Colon (tissue), 2 donors: ENCODE results near the gene HAAO.

Experiments used
- FAIRE-seq: peaks from 2 replicates; lab custom pipeline; 2012; peaks lifted over from hg19 to GRCh38; lab: Jason Lieb, UNC
- donor health status: control.
- donor health status: control.

Gene HAAO

DNA sequence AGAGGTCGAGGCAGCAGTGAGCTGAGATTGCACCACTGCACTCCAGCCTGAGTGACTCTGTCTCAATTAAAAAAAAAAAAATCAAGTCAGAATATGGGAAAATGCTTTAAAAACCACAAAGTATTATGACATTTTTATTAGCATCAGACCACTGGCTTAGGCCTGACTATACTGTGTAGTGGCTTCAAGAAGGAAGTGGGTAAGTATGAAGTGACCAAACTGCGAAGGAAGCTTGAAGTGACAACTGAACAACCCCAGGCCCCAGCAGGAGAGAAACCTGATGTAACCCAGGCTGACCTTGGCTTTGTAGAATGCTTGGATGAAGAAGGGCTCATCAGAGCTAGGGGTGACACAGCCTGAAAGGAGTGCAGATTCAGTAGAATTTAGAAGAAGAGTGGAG is 21.4 kb upstream of the HAAO start:
- no peak for FAIRE-seq

GRCh38 chr2:42812899-42813479 is 20.6 kb upstream of the HAAO start:
- FAIRE-seq, result no peak

- FAIRE-seq, result no peak
Observed at GRCh38 chr2:42810971-42811811, 18.8 kb upstream of the HAAO start.

GRCh38 chr2:42810121-42810970 is 18.0 kb upstream of the HAAO start:
- no peak for FAIRE-seq

GRCh38 chr2:42809819-42810120 is 17.4 kb upstream of the HAAO start:
- FAIRE-seq, result no peak

DNA sequence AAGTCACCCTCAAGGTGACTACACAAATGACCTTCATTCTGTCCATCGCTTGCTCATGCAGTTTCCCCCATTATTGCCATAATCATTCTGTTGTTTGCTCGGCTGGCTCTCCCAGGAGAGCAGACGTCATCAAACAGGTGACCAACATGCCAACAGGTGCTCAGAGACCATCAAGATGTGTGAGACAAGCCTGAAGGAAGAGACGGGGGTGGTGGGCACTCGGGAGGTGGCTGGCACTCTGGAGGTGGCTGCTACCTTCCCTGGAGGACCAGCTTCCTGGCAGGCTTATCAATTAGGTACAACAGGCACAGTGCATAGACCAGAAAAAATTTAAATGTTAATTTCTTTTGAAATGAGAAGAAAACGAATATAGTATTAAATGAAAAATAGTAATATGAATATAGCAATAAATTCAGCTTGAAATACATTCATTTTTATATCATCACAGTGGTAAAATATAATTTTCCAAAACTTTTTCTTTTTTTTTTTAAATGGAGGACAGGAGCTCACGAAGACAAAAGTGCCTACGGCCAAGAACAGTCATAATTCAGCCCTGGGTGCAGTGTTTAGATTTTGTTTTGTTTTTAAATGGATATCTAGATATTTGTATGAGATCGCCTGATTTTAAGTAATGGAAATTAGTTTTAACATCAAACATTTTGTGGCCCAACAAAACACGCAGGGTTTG is 16.9 kb upstream of the HAAO start:
- no peak for FAIRE-seq

- no peak for FAIRE-seq
Observed at GRCh38 chr2:42808301-42808700, 15.9 kb upstream of the HAAO start.

DNA sequence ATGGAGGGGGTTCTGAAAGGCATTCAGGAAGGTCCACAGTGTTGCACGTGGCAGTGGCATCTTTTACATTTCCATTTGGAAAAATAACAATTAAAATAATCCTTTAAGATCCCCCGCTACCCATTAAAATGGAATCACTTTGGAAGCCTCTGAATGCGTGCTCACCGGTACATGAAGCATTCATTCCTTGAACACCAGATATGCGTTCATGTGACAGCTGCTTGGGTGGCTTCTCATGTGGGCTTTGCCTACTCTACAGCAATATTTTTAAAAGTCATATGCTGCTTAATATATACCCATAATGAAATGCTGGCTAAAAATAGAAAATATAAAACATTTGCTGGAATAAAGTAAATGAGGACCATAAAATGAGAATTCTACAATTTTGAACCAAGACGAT is 14.4 kb upstream of the HAAO start:
- FAIRE-seq, result no peak

DNA sequence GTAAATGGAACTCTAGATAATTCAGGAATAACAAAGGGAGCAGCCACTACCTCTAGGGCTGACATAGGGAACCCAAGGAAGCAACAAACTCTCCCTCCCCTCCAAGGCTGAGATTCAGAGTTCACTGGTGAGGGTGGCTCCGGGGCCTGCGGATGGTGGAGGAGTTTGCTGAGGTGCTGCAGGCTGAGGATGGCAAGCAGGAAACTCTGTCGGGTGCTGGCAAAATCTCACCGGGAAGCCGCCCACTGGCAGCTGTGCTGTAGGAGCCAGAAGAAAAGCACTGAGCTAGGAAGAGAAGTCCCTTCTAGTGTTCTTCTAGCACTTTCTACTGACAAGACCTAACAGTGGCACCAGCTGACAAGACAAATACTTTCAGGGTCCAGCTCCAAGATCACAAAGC is 12.5 kb upstream of the HAAO start:
- FAIRE-seq, result no peak

DNA sequence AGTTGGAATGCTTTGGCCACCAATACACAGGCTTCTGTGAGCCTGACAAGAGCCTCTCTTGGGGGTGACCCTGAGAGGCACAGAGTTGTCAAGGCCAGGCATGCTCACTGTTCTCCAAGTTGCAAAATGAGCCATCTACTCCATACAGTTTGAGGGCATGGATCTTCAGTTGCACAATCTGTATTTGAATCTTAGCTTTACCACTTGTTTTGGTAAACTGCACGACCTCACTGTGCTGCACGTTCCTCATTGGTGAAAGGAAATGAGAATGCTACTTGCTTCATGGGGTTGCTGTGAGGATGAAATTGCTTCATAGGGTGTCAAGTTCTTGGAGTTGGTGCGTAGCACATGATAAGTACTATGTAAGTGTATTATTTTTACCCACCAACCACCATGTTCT is 12.0 kb upstream of the HAAO start:
- FAIRE-seq, result no peak

GRCh38 chr2:42802150-42802549 is 9.8 kb upstream of the HAAO start:
- no peak for FAIRE-seq

DNA sequence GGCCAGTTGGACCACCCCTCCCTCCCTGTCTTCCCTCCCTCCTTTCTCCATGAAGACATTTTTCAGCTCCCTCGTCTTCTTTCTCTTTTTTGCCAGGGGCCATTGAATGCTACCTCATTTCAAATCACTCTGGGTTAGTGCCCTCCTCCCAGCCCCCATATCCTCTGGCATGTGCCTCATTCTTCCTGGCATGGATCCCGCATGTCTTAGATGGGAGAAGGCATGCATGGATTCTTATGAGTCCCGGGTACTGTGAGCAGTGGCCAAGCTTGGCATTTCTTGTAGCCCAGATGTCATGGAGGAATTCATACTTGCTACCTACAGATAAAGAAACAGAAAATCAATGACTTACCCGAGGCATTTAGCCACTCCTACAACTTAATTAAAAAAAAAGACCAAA is 9.0 kb upstream of the HAAO start:
- FAIRE-seq, result no peak

DNA sequence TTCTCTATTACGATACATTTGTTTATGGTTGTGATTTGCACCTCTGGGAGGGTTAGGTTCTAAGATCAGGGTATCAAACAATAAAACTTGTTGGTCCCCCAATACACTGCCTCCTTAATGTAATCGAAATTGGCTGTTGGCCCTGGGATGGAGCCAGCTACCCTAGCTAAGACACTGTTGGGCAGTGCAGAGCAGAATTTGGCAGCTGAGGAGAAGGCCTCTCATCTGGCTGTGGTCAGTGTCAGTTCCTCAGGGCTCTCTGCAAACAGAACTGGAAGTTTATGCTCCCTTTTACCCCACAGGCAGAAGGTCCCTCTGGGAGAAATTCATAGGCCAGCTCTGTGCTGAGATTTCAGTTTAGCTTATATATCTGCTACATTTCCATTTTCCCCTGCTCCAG is 8.6 kb upstream of the HAAO start:
- FAIRE-seq, result no peak

GRCh38 chr2:42800461-42800962 is 8.1 kb upstream of the HAAO start:
- no peak for FAIRE-seq

- FAIRE-seq, result no peak
Observed at GRCh38 chr2:42799881-42800280, 7.5 kb upstream of the HAAO start.

DNA sequence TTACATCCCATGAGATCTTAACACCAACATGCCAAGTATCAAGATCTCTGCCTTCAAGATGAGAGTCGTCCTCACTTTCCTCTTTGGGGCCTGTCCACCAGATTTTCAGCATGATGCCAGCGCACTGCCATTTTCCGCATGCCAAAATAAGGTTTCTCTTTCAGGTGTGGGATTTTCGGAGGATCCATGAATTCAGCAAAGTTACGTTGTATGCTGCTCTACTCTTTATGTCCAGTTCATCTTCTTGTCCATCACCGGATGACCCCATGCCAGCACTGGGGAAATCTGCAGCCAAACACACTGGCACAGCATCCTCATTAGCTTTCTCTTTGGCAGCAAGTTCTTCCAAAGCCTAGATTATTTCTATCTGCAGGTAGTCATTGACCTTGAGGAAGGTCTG is 4.9 kb upstream of the HAAO start:
- no peak for FAIRE-seq

DNA sequence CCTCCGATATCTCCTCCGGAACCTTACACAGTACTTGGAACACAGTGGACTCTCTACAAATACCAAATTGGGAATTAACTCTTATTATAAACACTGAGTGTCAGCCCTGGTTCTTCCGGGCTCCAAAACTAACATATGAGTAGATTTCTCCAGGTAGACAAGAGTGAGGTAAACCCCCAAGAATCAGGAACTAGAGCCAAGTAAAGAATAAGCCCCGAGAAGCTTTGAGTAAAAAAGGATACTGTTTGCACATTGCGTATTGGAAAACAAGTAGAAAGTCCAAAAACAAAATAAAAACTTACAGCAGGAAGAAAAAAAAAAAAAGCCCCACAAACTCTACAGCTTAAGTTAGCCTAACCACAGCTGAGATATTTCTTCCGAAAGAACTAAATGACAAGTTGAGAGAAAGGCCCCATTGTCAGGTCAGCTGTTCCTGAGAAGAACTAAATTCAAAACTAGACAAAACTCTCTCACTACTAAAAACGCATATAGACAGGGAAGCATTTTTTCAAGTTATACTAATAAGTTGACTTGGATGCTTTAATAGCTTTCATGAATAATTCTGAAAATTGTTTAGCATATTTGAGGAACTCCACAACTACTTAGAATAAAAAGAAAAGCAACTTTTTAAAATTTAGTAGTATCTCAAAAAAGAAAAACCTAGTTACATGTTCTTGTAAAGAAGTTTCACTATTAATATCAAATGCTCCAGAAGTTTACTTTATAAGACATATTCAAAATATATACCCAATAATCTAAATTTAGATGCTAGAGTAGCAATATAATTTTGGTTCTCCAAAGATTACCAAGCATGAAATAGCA is 4.3 kb upstream of the HAAO start:
- FAIRE-seq, result no peak

DNA sequence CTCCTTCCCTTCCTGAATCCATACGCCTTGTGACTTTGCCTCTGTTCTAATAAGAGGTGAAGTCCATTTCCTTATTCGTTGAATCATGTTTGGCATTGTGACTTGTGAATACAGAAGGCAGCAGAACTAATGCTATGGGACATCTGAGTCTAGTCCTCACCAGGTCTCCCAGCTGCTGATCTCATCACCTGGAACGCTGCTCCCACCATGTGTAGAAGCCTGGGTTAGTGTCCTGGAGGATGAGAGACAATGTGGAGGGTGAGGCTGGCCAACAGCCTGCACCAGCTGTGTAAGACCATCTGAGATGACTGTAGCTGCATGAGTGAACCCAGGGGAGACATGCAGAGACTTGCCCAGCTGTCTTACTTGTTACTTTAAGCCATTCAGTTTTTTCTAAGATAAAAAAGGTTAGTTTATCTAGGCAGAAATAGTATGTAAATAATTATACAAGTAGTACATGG is 3.5 kb upstream of the HAAO start:
- no peak for FAIRE-seq

- FAIRE-seq, result no peak
Observed at GRCh38 chr2:42795275-42795674, 2.9 kb upstream of the HAAO start.

DNA sequence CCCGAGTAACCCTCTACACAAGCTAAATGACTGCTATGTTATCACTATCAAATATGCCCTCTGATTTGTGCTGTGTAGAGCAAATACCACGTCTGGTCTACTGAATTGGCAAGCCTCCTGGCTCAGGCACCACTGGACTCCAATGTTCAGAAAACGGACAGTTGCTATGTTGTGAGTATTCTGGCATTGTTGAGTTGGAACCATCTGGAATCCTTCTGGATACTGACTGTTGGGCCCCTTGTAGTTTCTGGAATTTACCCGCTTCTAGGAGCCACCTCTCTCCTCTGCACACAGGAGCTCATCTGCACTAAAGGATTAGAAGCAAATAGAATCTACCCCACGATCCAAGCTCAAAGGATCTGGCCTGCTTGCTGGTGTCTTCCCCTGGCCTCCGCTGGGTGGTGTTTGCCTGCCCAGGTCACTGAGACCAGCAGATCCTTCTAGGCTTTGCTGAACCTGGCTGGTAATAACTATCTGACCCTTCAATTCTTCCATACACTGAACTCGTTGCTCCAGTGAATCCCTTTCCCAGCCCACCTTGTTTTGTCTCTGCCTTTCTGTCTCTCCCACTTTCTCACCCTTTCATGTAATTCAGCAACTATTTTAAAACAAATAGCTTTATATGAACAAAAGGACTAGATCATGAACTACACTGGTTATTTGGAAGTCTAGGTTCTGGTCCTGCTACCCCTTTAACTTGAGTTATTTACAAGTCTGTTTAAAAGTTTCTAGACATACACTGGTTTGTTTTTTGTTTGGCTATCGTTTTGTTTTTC is 2.1 kb upstream of the HAAO start:
- FAIRE-seq, result no peak
